IMR-90 (cell line): ENCODE measurements around the gene MTRF1L. TPM values are rescaled to one million over a fixed set of nuclear protein-coding genes. Genes with fewer than 3 reads are reported as not detected.

Source experiments
- ATAC-seq: fragments of 200-7000 bp; cut with Tn5 transposase; 2 replicates; pipeline ENCODE4 v1.9.1; 2020; ENCODE audit warnings: low read depth, mild to moderate bottlenecking, moderate library complexity
- BruUV-seq: library from RNA; stranded (reverse); fragments of 400-500 nt; replicated peaks from 2 replicates; lab custom pipeline; 2021; lab: Mats Ljungman, UMichigan
- CTCF ChIA-PET: fragments of 300-600 bp; formaldehyde crosslinking; extraction: SDS; loops from one replicate; lab custom pipeline; 2021; ENCODE audit warnings: antibody characterized with exemption; lab: Yijun Ruan, JAX
- POLR2A ChIA-PET: fragments of 300-600 bp; sonication (Branson Sonifier 250); formaldehyde crosslinking; loops from one replicate; lab custom pipeline; 2022; ENCODE audit warnings: antibody characterized with exemption; ENCODE audit not compliant: unreplicated experiment; lab: Charles Lee
- DNase-seq: peaks from one replicate; pipeline ENCODE4 v3.0.0; 2013
- H2AFZ ChIP-seq: replicated peaks from 2 replicates; pipeline ENCODE3; 2013; ENCODE audit warnings: low read length, mild to moderate bottlenecking; ENCODE audit not compliant: poor library complexity
- H2AK5ac ChIP-seq: 2 replicates; pipeline ENCODE4 v1.6.1; 2013; ENCODE audit warnings: low read depth, low read length, inconsistent platforms
- H2AK9ac ChIP-seq: replicated peaks from 2 replicates; pipeline ENCODE3; 2013; ENCODE audit warnings: mild to moderate bottlenecking, low read depth, low read length, moderate library complexity; ENCODE audit not compliant: poor library complexity
- H2BK120ac ChIP-seq: 2 replicates; pipeline ENCODE4 v1.6.1; 2013; ENCODE audit warnings: low read depth, low read length, inconsistent platforms
- H2BK15ac ChIP-seq: 3 replicates; pipeline ENCODE4 v1.6.1; 2013; ENCODE audit warnings: low read depth, low read length, inconsistent platforms
- H2BK20ac ChIP-seq: 2 replicates; pipeline ENCODE4 v1.6.1; 2013; ENCODE audit warnings: low read depth, mild to moderate bottlenecking, inconsistent platforms, low read length, moderate library complexity
- H2BK5ac ChIP-seq: 2 replicates; pipeline ENCODE4 v1.6.1; 2013; ENCODE audit warnings: mild to moderate bottlenecking, low read depth, low read length, inconsistent platforms; ENCODE audit not compliant: poor library complexity, severe bottlenecking
- H3K14ac ChIP-seq: replicated peaks from 2 replicates; pipeline ENCODE4 v1.6.1; 2013; ENCODE audit warnings: low read depth, low read length, inconsistent platforms
- H3K18ac ChIP-seq: 2 replicates; pipeline ENCODE4 v1.6.1; 2013; ENCODE audit warnings: low read depth, low read length, control low read depth
- H3K23ac ChIP-seq: 2 replicates; pipeline ENCODE4 v1.6.1; 2013; ENCODE audit warnings: low read depth, low read length, inconsistent platforms
- H3K27ac ChIP-seq: 2 replicates; pipeline ENCODE4 v1.5.1; 2013; ENCODE audit warnings: mild to moderate bottlenecking, control low read depth, low read length; ENCODE audit not compliant: insufficient read depth
- H3K27me3 ChIP-seq: 2 replicates; pipeline ENCODE4 v1.6.1; 2013; ENCODE audit warnings: low read length; ENCODE audit not compliant: control insufficient read depth, insufficient read depth
- H3K36me3 ChIP-seq: 2 replicates; pipeline ENCODE4 v1.6.1; 2013; ENCODE audit warnings: low read length, mixed read lengths; ENCODE audit not compliant: control insufficient read depth, insufficient read depth
- H3K4ac ChIP-seq: 2 replicates; pipeline ENCODE4 v1.6.1; 2013; ENCODE audit warnings: low read depth, low read length, inconsistent platforms
- H3K4me1 ChIP-seq: 2 replicates; pipeline ENCODE4 v1.6.1; 2013; ENCODE audit warnings: low read length, mixed read lengths; ENCODE audit not compliant: control insufficient read depth, insufficient read depth
- H3K4me2 ChIP-seq: 2 replicates; pipeline ENCODE4 v1.6.1; 2013; ENCODE audit warnings: low read depth, mild to moderate bottlenecking, control low read depth, low read length, moderate library complexity
- H3K4me3 ChIP-seq: 2 replicates; pipeline ENCODE4 v1.5.1; 2013; ENCODE audit warnings: low read depth, mild to moderate bottlenecking, control low read depth, low read length, moderate library complexity; ENCODE audit not compliant: insufficient read depth
- H3K56ac ChIP-seq: 2 replicates; pipeline ENCODE4 v1.6.1; 2013; ENCODE audit warnings: low read length, inconsistent platforms; ENCODE audit not compliant: insufficient read depth; ENCODE audit errors: extremely low read depth
- H3K79me1 ChIP-seq, 2 experiments: 2 replicates each; pipeline ENCODE4 v1.6.1; 2013; ENCODE audit warnings: low read length in 2 of 2, inconsistent platforms in 1 of 2, low read depth in 1 of 2
- H3K9ac ChIP-seq: 2 replicates; pipeline ENCODE4 v1.6.1; 2013; ENCODE audit warnings: low read depth, low read length, control low read depth
- H3K9me1 ChIP-seq: 2 replicates; pipeline ENCODE4 v1.6.1; 2013; ENCODE audit warnings: low read length, inconsistent platforms; ENCODE audit not compliant: insufficient read depth
- H3K9me3 ChIP-seq: 2 replicates; pipeline ENCODE4 v1.6.1; 2013; ENCODE audit warnings: low read length; ENCODE audit not compliant: control insufficient read depth, insufficient read depth
- H4K20me1 ChIP-seq: 2 replicates; pipeline ENCODE4 v1.6.1; 2013; ENCODE audit warnings: low read length, inconsistent platforms; ENCODE audit not compliant: insufficient read depth
- H4K5ac ChIP-seq: 2 replicates; pipeline ENCODE4 v1.6.1; 2013; ENCODE audit warnings: mild to moderate bottlenecking, low read depth, low read length, control low read depth
- H4K8ac ChIP-seq, 2 experiments: 2 replicates each; pipeline ENCODE4 v1.6.1; 2013; ENCODE audit warnings: low read depth in 2 of 2, low read length in 2 of 2, control low read depth in 1 of 2, inconsistent platforms in 1 of 2
- H4K91ac ChIP-seq: 2 replicates; pipeline ENCODE4 v1.6.1; 2013; ENCODE audit warnings: low read depth, low read length, inconsistent platforms; ENCODE audit not compliant: insufficient read depth
- BHLHE40 ChIP-seq: fragments of 150-350 bp; IDR thresholded peaks from 2 replicates; pipeline ENCODE4 v1.6.1; 2016; ENCODE audit warnings: mild to moderate bottlenecking, low read depth, low read length
- MXI1 ChIP-seq: IDR thresholded peaks from 2 replicates; pipeline ENCODE4 v1.6.1; 2012; ENCODE audit warnings: low read depth, mild to moderate bottlenecking, low read length, moderate library complexity, borderline replicate concordance
- dilution Hi-C: fragments of 300-500 bp; cut with HindIII; formaldehyde crosslinking; loops from one replicate; pipeline ENCODE4 v1.14.3; 2018; ENCODE audit warnings: low sequenced_read_pairs; ENCODE audit not compliant: unreplicated experiment
- in situ Hi-C: fragments of 300-500 bp; cut with MboI; formaldehyde crosslinking; loops from 3 replicates; pipeline ENCODE4 v1.14.3; 2019; ENCODE audit warnings: low sequenced_read_pairs, inconsistent platforms, mixed read lengths
- intact Hi-C: fragments of 100-400 bp; cut with micrococcal nuclease; formaldehyde crosslinking; loops from 2 replicates; pipeline ENCODE4 v1.10.0; 2022
- microRNA-seq, 2 experiments: library from miRNA; stranded (forward) in 1 of 2; unstranded in 1 of 2; fragments of 10-50 nt in 1 of 2; fragments of <30 nt in 1 of 2; gene quantifications in 1 of 2; microRNA quantifications in 1 of 2; one replicate each; pipeline versions ENCODE3 to v1.1.0; 2013 to 2020; ENCODE audit not compliant: insufficient read depth in 1 of 2, insufficient read length in 1 of 2, unreplicated experiment in 1 of 2
- polyA plus RNA-seq, 3 experiments: library from polyadenylated mRNA; depleted of rRNA; stranded (reverse); fragments of >200 nt; gene quantifications; 2 replicates each; pipeline ENCODE4 v1.2.3, GENCODE V29; 2012; ENCODE audit warnings: low replicate concordance in 1 of 3
- small RNA-seq, 5 experiments: library from RNA; depleted of rRNA; stranded (forward); fragments of <200 nt; gene quantifications; one replicate each; pipeline ENCODE3, GENCODE V24; 2012
- total RNA-seq: library from RNA; depleted of rRNA; stranded (reverse); fragments of >200 nt; gene quantifications from 2 replicates; pipeline ENCODE4 v1.2.3, GENCODE V29; 2012; rRNA removed

The MTRF1L gene
- total and polyA plus RNA-seq, 2 of the 4 experiments (the other 2 are of a cell fraction) = 6.9 to 11.1 TPM

GRCh38 chr6:152941746-152942145 is 60.8 kb downstream of the MTRF1L start:
- Histone ChIP-seq H3K4me1 (no peaks in the 10 kb centered on the region), H2AK5ac (no peak overlapping the region), H2AK9ac (no peak overlapping the region), H3K9me1 (no peaks in the 10 kb centered on the region), H2BK5ac (no peak overlapping the region), H3K79me1 (no peaks in the 10 kb centered on the region), H3K27ac (no peak overlapping the region), H3K27me3 (peaks cover 1% of the 10 kb centered on the region; the same call in 1 of the 2 replicates), H3K9ac (no peak overlapping the region), H2BK15ac (no peak overlapping the region), H3K18ac (no peak overlapping the region), H3K4me2 (no peak overlapping the region), H4K91ac (no peak overlapping the region), H4K20me1 (no peaks in the 10 kb centered on the region), H3K36me3 (no peaks in the 10 kb centered on the region), H4K8ac (no peak overlapping the region), H2BK20ac (no peak overlapping the region), H3K9me3 (no peaks in the 10 kb centered on the region), H2AFZ (no peak overlapping the region), H3K56ac (no peak overlapping the region), H3K4ac (no peak overlapping the region), H3K4me3 (no peak overlapping the region), H4K5ac (no peak overlapping the region), H3K14ac (no peak overlapping the region), H3K23ac (no peak overlapping the region), H2BK120ac (no peak overlapping the region)
- in situ Hi-C loops (loop anchor here (10.0 kb wide), 1 partner anchor 87 kb away; no protein-coding TSS in a partner anchor), dilution Hi-C loops (no loop called here), intact Hi-C loops (loop anchor here (10.0 kb wide), 1 partner anchor 457 kb away; no protein-coding TSS in a partner anchor)
- ChIA-PET POLR2A (no interaction called here), CTCF (no interaction called here)
- DNase-seq (no peak), ATAC-seq (no peak)
- TF ChIP-seq MXI1 (no peak), BHLHE40 (no peak)
- no TSS peak for BruUV-seq

Small RNAs within 50 kb of the gene (microRNA-seq; reads per million reads assigned to microRNA genes)
- not detected for gene AL080276.1 (ENCODE audit: insufficient read depth, insufficient read length)

Small RNAs within 50 kb of the gene (small RNA-seq; reads per million reads assigned to genes)
- gene AL080276.1 = 0 reads per million in 5 experiments

Other genes with a start within 250 kb of the MTRF1L start
- gene FBXO5, start 19.7 kb downstream of the MTRF1L start, total RNA-seq = 16.7 and 25.3 TPM in 2 replicates
- 9.8 and 11.8 TPM in 2 replicates for gene FBXO5, start 19.7 kb downstream of the MTRF1L start, polyA plus RNA-seq (2012; rRNA removed)
- gene RGS17, start 128.6 kb upstream of the MTRF1L start, total RNA-seq = 1.4 and 1.7 TPM in 2 replicates
- 0.53 and 0.75 TPM in 2 replicates for gene RGS17, start 128.6 kb upstream of the MTRF1L start, polyA plus RNA-seq (2012; rRNA removed)